GM10847 (cell line): ENCODE measurements around the gene CCDC91.

ENCODE experiments used
- POLR2A ChIP-seq: IDR thresholded peaks from 2 replicates; pipeline ENCODE4 v1.6.1; 2011; ENCODE audit not compliant: insufficient read length; ENCODE audit errors: extremely low read depth

The CCDC91 gene

GRCh38 chr12:28296287-28296686 lies 106.0 kb downstream of the CCDC91 start:
- TF ChIP-seq POLR2A: no peak

GRCh38 chr12:28303192-28303591 lies 112.9 kb downstream of the CCDC91 start:
- TF ChIP-seq POLR2A: no peak

- TF ChIP-seq POLR2A: no peak
These were observed 116.3 kb downstream of the CCDC91 start for GRCh38 chr12:28306535-28306934.

- no peak for TF ChIP-seq POLR2A
These were observed 118.6 kb downstream of the CCDC91 start for GRCh38 chr12:28308891-28309290.

DNA sequence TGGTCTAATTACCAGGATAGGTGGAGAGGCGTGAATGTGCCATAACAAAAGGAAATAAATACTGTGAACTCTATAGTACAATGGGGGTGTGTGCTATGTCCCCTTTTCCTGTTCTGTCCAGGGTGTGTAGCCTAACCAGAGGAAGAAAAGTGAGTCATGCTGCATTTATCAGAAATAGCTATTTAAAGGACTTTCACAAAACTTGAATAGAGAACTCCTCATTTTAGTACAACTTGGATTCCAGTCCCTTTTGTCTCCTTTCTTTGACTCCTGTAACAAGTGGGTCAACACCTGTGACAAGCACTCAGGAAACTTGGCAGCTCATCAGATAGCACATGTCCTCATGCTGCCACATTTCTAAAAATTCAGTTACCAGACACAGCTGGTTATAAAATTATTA lies 123.4 kb downstream of the CCDC91 start:
- no peak for TF ChIP-seq POLR2A

DNA sequence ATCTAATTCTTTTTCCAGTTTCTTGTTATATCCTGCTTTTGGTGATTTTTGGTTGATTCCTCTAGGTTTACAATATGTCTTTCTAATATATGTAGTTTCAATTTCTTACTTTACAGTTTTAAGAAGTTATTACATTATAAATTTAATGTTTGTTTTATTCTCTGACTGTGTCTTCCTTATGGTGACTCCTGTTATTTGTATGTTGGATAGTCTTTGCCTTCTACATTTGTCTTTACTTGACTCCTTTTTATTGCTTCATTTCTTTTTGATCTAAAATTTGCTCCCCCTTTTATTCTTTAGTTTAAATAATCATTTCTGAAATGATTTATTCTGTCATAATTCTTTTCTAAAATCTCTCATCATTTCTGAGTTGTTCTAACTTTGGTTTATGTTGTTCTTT lies 125.8 kb downstream of the CCDC91 start:
- no peak for TF ChIP-seq POLR2A

GRCh38 chr12:28318273-28318672 lies 128.0 kb downstream of the CCDC91 start:
- TF ChIP-seq POLR2A: no peak

DNA sequence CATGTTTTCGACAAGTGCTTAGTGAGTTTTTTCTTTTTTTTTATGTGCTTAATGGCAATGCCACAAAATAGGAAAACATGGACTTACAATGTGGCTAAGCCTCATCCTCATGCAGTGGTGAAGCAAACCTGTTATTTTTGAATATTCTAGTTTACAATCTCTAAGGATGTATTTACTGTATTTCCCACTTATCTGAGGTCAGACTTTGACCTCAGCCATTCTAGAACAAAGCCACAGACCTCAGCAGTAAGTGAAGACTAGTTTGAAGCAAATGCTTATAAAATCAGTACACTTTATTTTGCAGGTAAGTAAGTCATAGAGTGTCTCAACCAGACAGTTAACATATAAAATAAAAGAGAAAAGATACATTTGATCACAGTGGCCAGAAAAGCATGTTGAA lies 130.1 kb downstream of the CCDC91 start:
- TF ChIP-seq POLR2A: no peak

- no peak for TF ChIP-seq POLR2A
These were observed 137.5 kb downstream of the CCDC91 start for GRCh38 chr12:28327722-28328121.

- TF ChIP-seq POLR2A: no peak
These were observed 138.7 kb downstream of the CCDC91 start for GRCh38 chr12:28328967-28329366.

DNA sequence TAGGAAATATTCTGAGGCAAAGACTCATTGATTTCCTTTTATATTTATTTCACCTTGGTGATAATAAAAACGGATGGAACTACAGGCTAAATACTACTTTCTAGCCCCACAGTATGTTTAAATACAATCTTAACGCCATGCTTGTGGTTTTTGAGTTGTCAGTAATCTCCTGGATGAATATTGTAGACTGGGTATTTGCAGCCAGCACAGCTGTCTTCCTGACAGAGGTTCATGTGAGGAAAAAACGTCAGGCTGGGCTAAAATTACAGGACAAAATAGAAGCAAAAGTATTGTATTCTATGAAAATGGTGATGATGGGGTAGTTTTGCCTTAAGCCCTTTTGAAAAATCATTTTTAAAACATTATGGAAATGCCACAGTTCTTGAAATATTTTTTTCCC lies 140.9 kb downstream of the CCDC91 start:
- TF ChIP-seq POLR2A: no peak

GRCh38 chr12:28340261-28341045 lies 150.2 kb downstream of the CCDC91 start:
- no peak for TF ChIP-seq POLR2A

GRCh38 chr12:28343713-28344112 lies 153.5 kb downstream of the CCDC91 start:
- no peak for TF ChIP-seq POLR2A

- no peak for TF ChIP-seq POLR2A
These were observed 156.3 kb downstream of the CCDC91 start for GRCh38 chr12:28346567-28346966.

GRCh38 chr12:28349196-28349595 lies 158.9 kb downstream of the CCDC91 start:
- TF ChIP-seq POLR2A: no peak

DNA sequence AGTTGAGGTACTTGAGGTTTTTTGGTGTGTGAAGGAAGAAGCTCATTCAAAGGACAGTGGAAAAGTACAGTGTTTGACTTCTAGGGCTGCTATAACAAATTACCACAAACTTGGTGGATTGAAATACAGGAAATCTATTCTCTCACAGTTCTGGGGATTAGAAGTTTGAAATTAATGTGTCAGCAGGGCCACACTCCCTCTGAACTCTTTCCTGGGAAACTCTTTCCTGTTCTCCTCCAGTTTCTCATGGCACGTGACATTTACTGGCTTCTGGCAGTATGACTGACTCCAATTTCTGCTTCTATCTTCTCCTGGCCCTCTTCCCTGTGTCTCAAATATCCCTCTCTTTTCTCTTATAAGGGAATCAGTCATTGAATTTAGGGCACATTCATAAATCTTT lies 160.2 kb downstream of the CCDC91 start:
- TF ChIP-seq POLR2A: no peak

DNA sequence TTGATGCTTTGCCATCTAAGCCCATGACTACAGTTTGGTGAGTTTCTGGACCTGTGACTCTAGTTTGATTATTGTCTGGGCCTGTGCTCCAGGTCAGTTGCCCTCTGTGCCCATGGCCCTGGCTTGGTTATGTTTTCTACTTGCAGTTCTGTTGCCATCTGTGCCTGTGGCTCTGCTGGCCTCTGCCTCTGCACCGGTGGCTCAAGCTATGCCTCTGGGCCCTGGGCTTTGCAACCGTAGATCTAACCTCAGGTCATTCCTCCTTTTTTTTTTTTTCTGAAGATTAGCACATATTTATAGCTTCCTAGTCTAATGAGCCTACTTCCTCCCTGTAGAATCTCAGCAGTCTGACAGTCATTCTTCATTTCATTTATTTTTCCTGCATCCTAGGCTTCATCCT lies 161.2 kb downstream of the CCDC91 start:
- TF ChIP-seq POLR2A: no peak
